ENCODE data around the gene ARVCF.

GRCh38 chr22:19941365-19942082, 75.1 kb downstream of the ARVCF start, which contains the start of the genes COMT and TXNRD2:
- TF ChIP-seq CTCF (IDR thresholded peaks at IDR 0.05) (no peak), EP300 (IDR thresholded peaks at IDR 0.05) (no peak), POLR2A (IDR thresholded peaks at IDR 0.05) (peak in 1 of 4 donors; percentile 16)
